Neural progenitor cell (in vitro differentiated cells): ENCODE measurements around the gene ADGRD2.

Source experiments
- EZH2 ChIP-seq: fragments of 200-600 bp; sonication (generic); IDR thresholded peaks from 2 replicates; pipeline ENCODE4 v1.6.1; 2017; ENCODE audit warnings: antibody characterized with exemption, mild to moderate bottlenecking, moderate library complexity
- TF ChIP-seq, protein P1 (sequence below): fragments of 200-600 bp; sonication (generic); IDR thresholded peaks from 2 replicates; pipeline ENCODE4 v1.5.1; 2017; ENCODE audit warnings: antibody characterized with exemption, mild to moderate bottlenecking

DNA sequence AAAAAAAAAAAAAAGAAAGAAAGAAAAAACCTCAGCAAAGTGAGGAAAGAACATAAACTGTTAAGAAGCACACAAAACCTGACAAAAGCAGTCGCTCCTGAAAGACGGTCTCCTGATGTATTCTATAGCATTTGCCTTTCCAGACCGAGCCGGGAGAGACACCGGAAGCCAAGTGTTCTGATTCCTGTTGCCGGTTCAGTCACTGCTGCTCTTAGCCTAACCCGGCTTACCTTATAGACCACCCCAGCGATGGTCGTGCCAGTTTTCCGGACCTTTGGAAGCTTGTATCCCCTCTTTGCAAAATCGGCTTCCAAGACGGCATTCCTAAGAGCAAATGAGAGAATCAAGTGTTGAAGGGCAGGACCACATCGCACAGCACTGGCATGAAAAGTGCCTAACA, 35.6 kb upstream of the ADGRD2 start:
- TF ChIP-seq, protein P1, sequence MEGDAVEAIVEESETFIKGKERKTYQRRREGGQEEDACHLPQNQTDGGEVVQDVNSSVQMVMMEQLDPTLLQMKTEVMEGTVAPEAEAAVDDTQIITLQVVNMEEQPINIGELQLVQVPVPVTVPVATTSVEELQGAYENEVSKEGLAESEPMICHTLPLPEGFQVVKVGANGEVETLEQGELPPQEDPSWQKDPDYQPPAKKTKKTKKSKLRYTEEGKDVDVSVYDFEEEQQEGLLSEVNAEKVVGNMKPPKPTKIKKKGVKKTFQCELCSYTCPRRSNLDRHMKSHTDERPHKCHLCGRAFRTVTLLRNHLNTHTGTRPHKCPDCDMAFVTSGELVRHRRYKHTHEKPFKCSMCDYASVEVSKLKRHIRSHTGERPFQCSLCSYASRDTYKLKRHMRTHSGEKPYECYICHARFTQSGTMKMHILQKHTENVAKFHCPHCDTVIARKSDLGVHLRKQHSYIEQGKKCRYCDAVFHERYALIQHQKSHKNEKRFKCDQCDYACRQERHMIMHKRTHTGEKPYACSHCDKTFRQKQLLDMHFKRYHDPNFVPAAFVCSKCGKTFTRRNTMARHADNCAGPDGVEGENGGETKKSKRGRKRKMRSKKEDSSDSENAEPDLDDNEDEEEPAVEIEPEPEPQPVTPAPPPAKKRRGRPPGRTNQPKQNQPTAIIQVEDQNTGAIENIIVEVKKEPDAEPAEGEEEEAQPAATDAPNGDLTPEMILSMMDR = no peak
- no peak for TF ChIP-seq EZH2
